Endothelial cell (in vitro differentiated cells): ENCODE results near the gene MINDY3. TPM values are rescaled to one million over a fixed set of nuclear protein-coding genes. Genes with fewer than 3 reads are reported as not detected.

Source experiments
- DNase-seq: peaks from one replicate; pipeline ENCODE4 v3.0.0; 2021; ENCODE audit warnings: low spot score
- H3K27ac Mint-ChIP-seq: one replicate; pipeline ENCODE4 v1.8.0; 2021; ENCODE audit warnings: mixed read lengths, inconsistent platforms; ENCODE audit not compliant: unreplicated experiment
- H3K27me3 Mint-ChIP-seq: one replicate; pipeline ENCODE4 v1.8.0; 2021; ENCODE audit warnings: mild to moderate bottlenecking, moderate library complexity, mixed read lengths, inconsistent platforms; ENCODE audit not compliant: unreplicated experiment
- H3K36me3 Mint-ChIP-seq: one replicate; pipeline ENCODE4 v1.8.0; 2021; ENCODE audit warnings: mild to moderate bottlenecking, low read depth, mixed read lengths, inconsistent platforms; ENCODE audit not compliant: unreplicated experiment
- H3K4me1 Mint-ChIP-seq: one replicate; pipeline ENCODE4 v1.8.0; 2021; ENCODE audit warnings: mild to moderate bottlenecking, mixed read lengths, inconsistent platforms; ENCODE audit not compliant: unreplicated experiment
- H3K4me3 Mint-ChIP-seq: one replicate; pipeline ENCODE4 v1.8.0; 2021; ENCODE audit warnings: mild to moderate bottlenecking, mixed read lengths, inconsistent platforms; ENCODE audit not compliant: unreplicated experiment
- H3K9me3 Mint-ChIP-seq: one replicate; pipeline ENCODE4 v1.8.0; 2021; ENCODE audit warnings: mixed read lengths, inconsistent platforms; ENCODE audit not compliant: unreplicated experiment
- CTCF ChIP-seq: fragments of 200-600 bp; sonication (generic); IDR thresholded peaks from one replicate; pipeline ENCODE4 v1.5.0; 2021; ENCODE audit warnings: antibody characterized with exemption; ENCODE audit not compliant: unreplicated experiment
- total RNA-seq: library from RNA; stranded (reverse); fragmentation: NEBNext Ultra II Directional; extraction: Animal tissue kit (Norgen Biotek cat#: 25700); gene quantifications from one replicate; pipeline ENCODE4 v1.2.1, GENCODE V29; 2021; ENCODE audit not compliant: unreplicated experiment

MINDY3 gene
- total RNA-seq, 1 donor from 2014 or later, result 26.1 TPM

GRCh38 chr10:15801641-15802040 lies 58.7 kb downstream of the MINDY3 start:
- no peak overlapping the region for H3K4me3 Mint-ChIP-seq
- no peak overlapping the region for H3K27ac Mint-ChIP-seq
- no peaks in the 10 kb centered on the region for H3K9me3 Mint-ChIP-seq
- DNase-seq, result no peak
- peaks cover under 1% of the 10 kb centered on the region for H3K4me1 Mint-ChIP-seq
- no peak for TF ChIP-seq CTCF
- no peaks in the 10 kb centered on the region for H3K27me3 Mint-ChIP-seq
- H3K36me3 Mint-ChIP-seq, result peaks cover 16% of the 10 kb centered on the region

- TF ChIP-seq CTCF, result no peak
- Mint-ChIP-seq H3K27ac (no peak overlapping the region), H3K4me3 (no peak overlapping the region), H3K9me3 (no peaks in the 10 kb centered on the region), H3K27me3 (no peaks in the 10 kb centered on the region), H3K36me3 (peaks cover 15% of the 10 kb centered on the region), H3K4me1 (no peaks in the 10 kb centered on the region)
- DNase-seq, result no peak
Measured at GRCh38 chr10:15801147-15801546, 59.2 kb downstream of the MINDY3 start.

GRCh38 chr10:15797346-15797745 lies 63.0 kb downstream of the MINDY3 start:
- no peaks in the 10 kb centered on the region for H3K9me3 Mint-ChIP-seq
- H3K4me3 Mint-ChIP-seq, result no peak overlapping the region
- H3K36me3 Mint-ChIP-seq, result peaks cover 9% of the 10 kb centered on the region
- no peak overlapping the region for H3K27ac Mint-ChIP-seq
- DNase-seq, result no peak
- H3K27me3 Mint-ChIP-seq, result no peaks in the 10 kb centered on the region
- TF ChIP-seq CTCF, result no peak
- no peaks in the 10 kb centered on the region for H3K4me1 Mint-ChIP-seq

GRCh38 chr10:15796762-15797161 lies 63.5 kb downstream of the MINDY3 start:
- TF ChIP-seq CTCF, result no peak
- H3K27ac Mint-ChIP-seq, result no peak overlapping the region
- no peaks in the 10 kb centered on the region for H3K27me3 Mint-ChIP-seq
- H3K9me3 Mint-ChIP-seq, result no peaks in the 10 kb centered on the region
- DNase-seq, result no peak
- no peak overlapping the region for H3K4me3 Mint-ChIP-seq
- peaks cover 9% of the 10 kb centered on the region for H3K36me3 Mint-ChIP-seq
- H3K4me1 Mint-ChIP-seq, result peaks cover under 1% of the 10 kb centered on the region

- Mint-ChIP-seq H3K9me3 (no peaks in the 10 kb centered on the region), H3K36me3 (peaks cover 9% of the 10 kb centered on the region), H3K4me3 (no peak overlapping the region), H3K27me3 (no peaks in the 10 kb centered on the region), H3K27ac (no peak overlapping the region), H3K4me1 (peaks cover 6% of the 10 kb centered on the region)
- TF ChIP-seq CTCF, result no peak
- DNase-seq, result no peak
Measured at GRCh38 chr10:15796098-15796759, 64.1 kb downstream of the MINDY3 start.
